Peyer's patch (tissue), 4 donors: ENCODE measurements around the gene ZFHX3.

Experiments used
- POLR2A ChIP-seq, 2 donors: fragments of 450-650 bp; IDR thresholded peaks; one replicate each; pipeline ENCODE4 v1.5.1; 2017; ENCODE audit warnings: antibody characterized with exemption in 2 of 2, mild to moderate bottlenecking in 2 of 2, moderate library complexity in 2 of 2
- TF ChIP-seq, protein P1 (sequence below), 6 experiments: fragments of 450-650 bp in 4 of 6; fragments of 200-600 bp in 2 of 6; sonication (generic) in 1 of 6; IDR thresholded peaks; one replicate each; pipeline ENCODE4 v1.5.1; 2017 to 2019; ENCODE audit warnings: antibody characterized with exemption in 6 of 6, mild to moderate bottlenecking in 3 of 6, moderate library complexity in 1 of 6

DNA sequence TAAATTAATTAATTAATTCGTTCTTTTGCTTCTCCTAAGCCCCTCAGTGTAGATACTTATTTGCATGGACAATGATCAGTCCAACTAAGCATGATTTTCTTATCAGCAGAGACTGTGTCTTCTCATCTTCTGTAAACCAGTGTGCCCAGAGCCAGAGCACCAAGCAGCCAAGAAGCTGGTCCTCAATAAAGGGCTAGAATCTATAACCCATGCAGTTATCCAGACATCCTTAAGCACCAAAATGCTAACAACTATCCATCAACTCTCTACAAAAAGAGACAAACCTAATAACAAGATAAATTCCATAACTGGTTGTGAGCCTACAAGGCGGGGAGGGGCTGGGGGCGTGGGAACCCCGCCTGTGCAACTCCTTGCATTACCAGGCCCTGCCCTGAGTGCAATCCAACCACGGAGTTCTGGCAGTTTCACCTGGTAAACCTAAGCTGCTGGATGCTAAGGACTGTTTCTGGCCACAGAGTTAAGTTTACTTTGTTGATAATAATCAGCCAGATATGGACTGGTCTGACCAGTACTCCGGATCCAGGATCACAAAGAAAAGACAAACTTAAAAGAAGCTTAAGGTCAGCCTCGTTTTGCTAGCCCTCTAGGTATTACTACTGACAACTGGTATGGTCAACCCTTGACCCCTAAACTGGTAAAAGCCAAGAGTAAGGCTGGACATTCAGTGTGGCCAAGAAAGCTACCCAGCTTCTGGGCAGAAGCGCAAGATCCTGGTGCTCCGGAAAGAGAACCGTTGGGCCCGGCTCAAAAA lies 51.5 kb downstream of the ZFHX3 start:
- no peak for TF ChIP-seq POLR2A (IDR thresholded peaks at IDR 0.05)
- TF ChIP-seq, protein P1, sequence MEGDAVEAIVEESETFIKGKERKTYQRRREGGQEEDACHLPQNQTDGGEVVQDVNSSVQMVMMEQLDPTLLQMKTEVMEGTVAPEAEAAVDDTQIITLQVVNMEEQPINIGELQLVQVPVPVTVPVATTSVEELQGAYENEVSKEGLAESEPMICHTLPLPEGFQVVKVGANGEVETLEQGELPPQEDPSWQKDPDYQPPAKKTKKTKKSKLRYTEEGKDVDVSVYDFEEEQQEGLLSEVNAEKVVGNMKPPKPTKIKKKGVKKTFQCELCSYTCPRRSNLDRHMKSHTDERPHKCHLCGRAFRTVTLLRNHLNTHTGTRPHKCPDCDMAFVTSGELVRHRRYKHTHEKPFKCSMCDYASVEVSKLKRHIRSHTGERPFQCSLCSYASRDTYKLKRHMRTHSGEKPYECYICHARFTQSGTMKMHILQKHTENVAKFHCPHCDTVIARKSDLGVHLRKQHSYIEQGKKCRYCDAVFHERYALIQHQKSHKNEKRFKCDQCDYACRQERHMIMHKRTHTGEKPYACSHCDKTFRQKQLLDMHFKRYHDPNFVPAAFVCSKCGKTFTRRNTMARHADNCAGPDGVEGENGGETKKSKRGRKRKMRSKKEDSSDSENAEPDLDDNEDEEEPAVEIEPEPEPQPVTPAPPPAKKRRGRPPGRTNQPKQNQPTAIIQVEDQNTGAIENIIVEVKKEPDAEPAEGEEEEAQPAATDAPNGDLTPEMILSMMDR (IDR thresholded peaks at IDR 0.05) = no peak
